ENCODE data around the gene TAOK2.

DNA sequence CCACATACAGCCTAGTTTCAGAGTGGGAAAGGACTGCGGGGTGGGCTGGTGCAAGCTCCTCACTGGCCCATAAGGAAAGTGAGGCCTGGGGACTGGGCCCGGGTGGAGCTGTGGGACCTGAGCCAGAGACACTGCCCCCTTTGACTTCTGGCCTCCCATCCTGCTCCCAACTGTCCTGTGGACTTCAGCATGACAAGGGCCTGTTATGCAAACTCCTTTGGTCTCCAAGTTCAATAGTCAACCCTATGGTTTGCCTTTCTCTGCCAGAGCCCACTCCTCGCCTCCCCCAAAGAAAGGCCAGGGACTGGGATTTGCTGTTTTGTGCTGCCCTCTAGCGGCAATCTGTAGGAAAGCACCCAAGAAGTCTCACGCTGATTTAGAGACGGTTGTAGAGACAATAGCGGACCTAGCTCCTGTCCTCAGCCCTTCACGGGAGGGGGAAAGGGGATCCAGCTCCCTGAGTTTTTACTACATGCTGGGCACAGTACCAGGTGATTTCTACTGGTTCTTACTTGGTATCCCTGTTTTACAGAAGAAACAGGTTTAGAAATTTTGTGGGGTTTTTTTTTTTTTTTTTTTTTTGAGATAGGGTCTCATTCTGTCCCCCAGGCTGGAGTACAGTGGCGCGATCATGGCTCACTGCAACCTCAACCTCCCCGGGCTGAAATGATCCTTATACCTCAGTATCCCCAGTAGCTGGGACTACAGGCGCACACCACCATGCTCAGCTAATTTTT lies 58.6 kb downstream of the TAOK2 start:
- TF ChIP-seq ASH2L (IDR thresholded peaks at IDR 0.05; ENCODE audit: insufficient read length, low read depth, low read length): no peak
- TF ChIP-seq POLR2A (IDR thresholded peaks at IDR 0.05; ENCODE audit: insufficient read depth in 1 of 2, low read depth in 2 of 2, low read length in 2 of 2): no peak

Measured in HepG2 (cell line).